CD4-positive, alpha-beta T cell (primary cell): ENCODE results near the gene FAM210A. TPM values are rescaled to one million over a fixed set of nuclear protein-coding genes. Genes with fewer than 3 reads are reported as not detected.

Experiments
- ATAC-seq: fragments of 200-7000 bp; cut with Tn5 transposase; one replicate; pipeline ENCODE4 v1.10.0; 2022; ENCODE audit warnings: mild to moderate bottlenecking; ENCODE audit not compliant: poor library complexity
- CTCF ChIA-PET: fragments of 350-600 bp; sonication (Branson Sonifier 250); formaldehyde crosslinking; loops from one replicate; lab custom pipeline; 2021; ENCODE audit warnings: antibody characterized with exemption, inconsistent platforms; lab: Charles Lee
- POLR2A ChIA-PET: fragments of 350-600 bp; sonication (Branson Sonifier 250); formaldehyde crosslinking; loops from one replicate; lab custom pipeline; 2021; ENCODE audit warnings: antibody characterized with exemption, inconsistent platforms; lab: Charles Lee
- DNase-seq, 14 experiments: peaks; one replicate each; pipeline ENCODE4 v3.0.0-alpha.2; 2013 to 2020; ENCODE audit warnings: mixed read lengths in 2 of 14
- H3K27ac ChIP-seq, 2 donors: one replicate each; pipeline versions ENCODE4 v1.5.1 to v1.7.0; 2013; ENCODE audit warnings: low read length in 2 of 2, low read depth in 1 of 2, mild to moderate bottlenecking in 1 of 2
- H3K27me3 ChIP-seq, 2 experiments: 1 replicate in 1 of 2; 2 replicates in 1 of 2; pipeline versions ENCODE4 v1.6.1 to v1.7.0; 2013; ENCODE audit warnings: low read length in 2 of 2, control low read depth in 1 of 2, mild to moderate bottlenecking in 1 of 2, moderate library complexity in 1 of 2; ENCODE audit not compliant: insufficient read depth in 2 of 2, control insufficient read depth in 1 of 2
- H3K36me3 ChIP-seq: one replicate; pipeline ENCODE4 v1.6.1; 2013; ENCODE audit warnings: low read length, control low read depth; ENCODE audit not compliant: insufficient read depth
- H3K4me1 ChIP-seq: one replicate; pipeline ENCODE4 v1.6.1; 2013; ENCODE audit warnings: low read length, control low read depth; ENCODE audit not compliant: insufficient read depth
- H3K4me3 ChIP-seq: one replicate; pipeline ENCODE4 v1.5.1; 2013; ENCODE audit warnings: mild to moderate bottlenecking, low read length, moderate library complexity
- H3K9me3 ChIP-seq, 2 experiments: 1 replicate in 1 of 2; 2 replicates in 1 of 2; pipeline versions ENCODE4 v1.6.1 to v1.7.0; 2013; ENCODE audit warnings: low read length in 2 of 2, mild to moderate bottlenecking in 2 of 2, control low read depth in 1 of 2, moderate library complexity in 1 of 2; ENCODE audit not compliant: control insufficient read depth in 1 of 2, insufficient read depth in 1 of 2
- H3K27ac Mint-ChIP-seq: one replicate; pipeline ENCODE4 v1.8.0; 2020; ENCODE audit warnings: mixed read lengths
- H3K27me3 Mint-ChIP-seq: one replicate; pipeline ENCODE4 v1.8.0; 2021; ENCODE audit warnings: mixed read lengths
- H3K36me3 Mint-ChIP-seq: one replicate; pipeline ENCODE4 v1.8.0; 2021; ENCODE audit warnings: low read depth, mixed read lengths
- H3K4me1 Mint-ChIP-seq: one replicate; pipeline ENCODE4 v1.8.0; 2021; ENCODE audit warnings: low read depth, mixed read lengths
- H3K4me3 Mint-ChIP-seq: one replicate; pipeline ENCODE4 v1.8.0; 2020; ENCODE audit warnings: mild to moderate bottlenecking, mixed read lengths
- H3K9me3 Mint-ChIP-seq: one replicate; pipeline ENCODE4 v1.8.0; 2020; ENCODE audit warnings: mixed read lengths
- CTCF ChIP-seq: fragments of 200-600 bp; IDR thresholded peaks from one replicate; pipeline ENCODE4 v1.8.0; 2022; ENCODE audit warnings: antibody characterized with exemption, mild to moderate bottlenecking
- intact Hi-C, 2 experiments: fragments of 100-400 bp; cut with DNase I in 1 of 2; cut with micrococcal nuclease in 1 of 2; formaldehyde crosslinking; loops; one replicate each; pipeline versions ENCODE4 v1.15.1 to v1.9.0; 2023 to 2025; cut with DNase I, micrococcal nuclease
- polyA plus RNA-seq, 2 donors: library from polyadenylated mRNA; unstranded; fragments of 120-200 nt; gene quantifications; one replicate each; pipeline ENCODE4 v1.2.1, GENCODE V29; 2013
- total RNA-seq, 174 experiments: library from RNA in 2 of 174; stranded (reverse) in 2 of 174; gene quantifications; one replicate each; pipeline ENCODE4 v1.2.3 and lab custom pipeline; 2021 to 2026

The FAM210A gene
- total RNA-seq (1 to 10 TPM; 3.4 to 3.5 TPM), total RNA-seq (lab: John Stamatoyannopoulos, UW) (8.7 to 81.2 (median 22.5) reads per million in 172 experiments)
- polyA plus RNA-seq (2013, experiment 1 of 2) = 7.7 TPM
- polyA plus RNA-seq (2013, experiment 2 of 2) = 9.5 TPM

GRCh38 chr18:13726232-13726971 is at the start of gene FAM210A, which contains the start of gene RNMT:
FAM210A (minus strand) TSS chr18:13726558; CDS start chr18:13682077, 44,481 bp downstream.
RNMT (plus strand) TSS chr18:13726673; CDS start chr18:13731518, 4,845 bp downstream.
- DNase-seq (peak; percentile 85 to 98 (median 92)), ATAC-seq (peak; percentile 92)
- Mint-ChIP-seq H3K27ac (peak within 1 kb of the TSS; percentile 84), H3K9me3 (no peaks in the 10 kb centered on the region), H3K27me3 (no peaks in the 10 kb centered on the region), H3K36me3 (peaks cover 21% of the 10 kb centered on the region), H3K4me1 (peaks cover 74% of the 10 kb centered on the region), H3K4me3 (peak within 1 kb of the TSS; percentile 89)
- peak within 1 kb of the TSS; percentile 86 to 91 for H3K27ac ChIP-seq
- peaks cover 3% of the 10 kb centered on the region for H3K36me3 ChIP-seq
- intact Hi-C loops = loop anchor here (2.0 to 10.0 kb wide), 11 partner anchors 344 to 1882 kb away; partner anchors contain the start of genes CEP192 (in 1 of the 2), CEP76 (in 1 of the 2), PSMG2 (in 1 of the 2) and PTPN2 (in 1 of the 2)
- no peak for TF ChIP-seq CTCF
- H3K27me3 ChIP-seq = no peaks in the 10 kb centered on the region
- peak within 1 kb of the TSS; percentile 89 for H3K4me3 ChIP-seq
- H3K9me3 ChIP-seq = no peaks in the 10 kb centered on the region
- ChIA-PET POLR2A (interaction anchor here (0.6 to 2.3 kb wide), 13 partner anchors 9 to 1876 kb away, joined by 3 to 8 read pairs (median 3); partner anchors contain the start of genes AFG3L2, CHMP1B, PTPN2 and SEH1L), CTCF (interaction anchor here (0.8 to 1.1 kb wide), 2 partner anchors 8 to 167 kb away, joined by 3 read pairs; no protein-coding TSS in a partner anchor)
- H3K4me1 ChIP-seq = peaks cover 33% of the 10 kb centered on the region

- H3K27me3 ChIP-seq = no peaks in the 10 kb centered on the region
- Mint-ChIP-seq H3K4me1 (no peaks in the 10 kb centered on the region), H3K27me3 (peaks cover 9% of the 10 kb centered on the region), H3K36me3 (no peaks in the 10 kb centered on the region), H3K9me3 (peaks cover 6% of the 10 kb centered on the region), H3K4me3 (no peak overlapping the region), H3K27ac (no peak overlapping the region)
- intact Hi-C loops = no loop called here
- TF ChIP-seq CTCF = no peak
- H3K9me3 ChIP-seq = peaks cover 0 to 18% of the 10 kb centered on the region in 2 experiments
- H3K36me3 ChIP-seq = no peaks in the 10 kb centered on the region
- H3K4me3 ChIP-seq = no peak overlapping the region
- H3K4me1 ChIP-seq = no peaks in the 10 kb centered on the region
- no peak overlapping the region for H3K27ac ChIP-seq
- ChIA-PET CTCF (no interaction called here), POLR2A (no interaction called here)
- no peak for ATAC-seq
- DNase-seq = no peak
Measured at GRCh38 chr18:13775058-13775457, 48.7 kb upstream of the FAM210A start.

- Mint-ChIP-seq H3K9me3 (peaks cover 16% of the 10 kb centered on the region), H3K27ac (no peak overlapping the region), H3K4me3 (no peak overlapping the region), H3K4me1 (no peaks in the 10 kb centered on the region), H3K36me3 (peaks cover 93% of the 10 kb centered on the region), H3K27me3 (no peaks in the 10 kb centered on the region)
- Histone ChIP-seq H3K27ac (no peak overlapping the region), H3K9me3 (peaks cover 9 to 17% of the 10 kb centered on the region in 2 experiments), H3K4me3 (no peak overlapping the region), H3K4me1 (no peaks in the 10 kb centered on the region), H3K36me3 (peaks cover 30% of the 10 kb centered on the region), H3K27me3 (no peaks in the 10 kb centered on the region)
- ATAC-seq (no peak), DNase-seq (no peak)
- ChIA-PET POLR2A (no interaction called here), CTCF (no interaction called here)
- TF ChIP-seq CTCF = no peak
- intact Hi-C loops = loop anchor here in 1 of 2 experiments (10.0 kb wide), 1 partner anchor 62 kb away; the partner anchor contains the start of gene MC5R
Measured at GRCh38 chr18:13762690-13763439, 36.5 kb upstream of the FAM210A start.
